K562 (cell line): Measurements from ENCODE around the gene MAP3K20. TPM values are rescaled to one million over a fixed set of nuclear protein-coding genes. Genes with fewer than 3 reads are reported as not detected.

Experiments
- BACH1 ChIP-seq: fragments of 200-800 bp; sonication (Bioruptor generic); IDR thresholded peaks from 2 replicates; pipeline ENCODE4 v1.6.1; 2016; ENCODE audit warnings: missing genetic modification characterization, missing compliant biosample characterization
- CTCF ChIP-seq, 3 experiments: IDR thresholded peaks in 2 of 3; conservative IDR thresholded peaks in 1 of 3; 2 replicates each; pipeline ENCODE4 v1.5.1; 2011 to 2012; ENCODE audit warnings: low read length in 3 of 3, mild to moderate bottlenecking in 3 of 3, control low read depth in 2 of 3, improper control_type of control experiment in 1 of 3, inconsistent platforms in 1 of 3, low read depth in 1 of 3, mixed read lengths in 1 of 3, moderate library complexity in 1 of 3; ENCODE audit not compliant: insufficient read depth in 2 of 3
- FUS ChIP-seq: fragments of 200-400 bp; formaldehyde crosslinking; optimal IDR thresholded peaks from 2 replicates; pipeline ENCODE3; 2017; ENCODE audit warnings: low read depth, low read length
- HIVEP1 ChIP-seq: fragments of 250-450 bp; sonication (Bioruptor Pico); IDR thresholded peaks from 2 replicates; pipeline ENCODE4 v1.4.0; 2020; ENCODE audit warnings: mild to moderate bottlenecking
- IFI16 ChIP-seq: fragments of 250-450 bp; sonication (Bioruptor Pico); IDR thresholded peaks from 2 replicates; pipeline ENCODE4 v2.1.2; 2022; ENCODE audit warnings: mild to moderate bottlenecking, inconsistent platforms
- JUND ChIP-seq, 2 experiments: IDR thresholded peaks; 2 replicates in 1 of 2; 3 replicates in 1 of 2; pipeline ENCODE4 v1.6.1; 2011; ENCODE audit warnings: borderline replicate concordance in 2 of 2, low read depth in 2 of 2, low read length in 2 of 2, improper control_type of control experiment in 1 of 2, missing biosample characterization in 1 of 2, missing genetic modification characterization in 1 of 2, missing genetic modification reagents in 1 of 2
- MYC ChIP-seq, 2 experiments: fragments of 250-450 bp in 1 of 2; sonication (Bioruptor Pico) in 1 of 2; IDR thresholded peaks; 2 replicates each; pipeline versions ENCODE4 v1.5.1 to v1.6.1; 2012 to 2021; ENCODE audit warnings: low read depth in 2 of 2, borderline replicate concordance in 1 of 2, improper control_type of control experiment in 1 of 2, low read length in 1 of 2, mild to moderate bottlenecking in 1 of 2, moderate library complexity in 1 of 2
- NFE2L1 ChIP-seq: fragments of 450-650 bp; IDR thresholded peaks from 2 replicates; pipeline ENCODE4 v1.6.1; 2016; ENCODE audit warnings: missing genetic modification characterization, low read depth, mild to moderate bottlenecking, missing compliant biosample characterization, moderate library complexity, borderline replicate concordance
- PKNOX1 ChIP-seq: fragments of 450-650 bp; IDR thresholded peaks from 2 replicates; pipeline ENCODE4 v1.6.1; 2016
- PRPF4 ChIP-seq: fragments of 200-400 bp; formaldehyde crosslinking; IDR thresholded peaks from one replicate; pipeline ENCODE4 v1.6.1; 2017; ENCODE audit warnings: low read length, low read depth, mild to moderate bottlenecking; ENCODE audit not compliant: insufficient read depth, poor library complexity, severe bottlenecking
- RB1 ChIP-seq: fragments of 450-650 bp; IDR thresholded peaks from 2 replicates; pipeline ENCODE4 v1.6.1; 2017; ENCODE audit warnings: low read depth, mild to moderate bottlenecking
- RBBP5 ChIP-seq: fragments of 200-600 bp; sonication (generic); IDR thresholded peaks from 2 replicates; pipeline ENCODE4 v1.6.1; 2012; ENCODE audit warnings: borderline replicate concordance, mild to moderate bottlenecking, low read length, control low read depth, inconsistent platforms; ENCODE audit not compliant: insufficient read depth, poor library complexity, severe bottlenecking
- STAT5A ChIP-seq: IDR thresholded peaks from 2 replicates; pipeline ENCODE4 v1.6.1; 2012; ENCODE audit warnings: low read length, inconsistent platforms, borderline replicate concordance
- STAT6 ChIP-seq: sonication (generic); formaldehyde crosslinking; IDR thresholded peaks from 2 replicates; pipeline ENCODE4 v1.8.1; 2023; ENCODE audit warnings: mild to moderate bottlenecking, missing genetic modification reagents
- ZBTB8A ChIP-seq: fragments of 450-650 bp; IDR thresholded peaks from 2 replicates; pipeline ENCODE4 v1.6.1; 2018; ENCODE audit warnings: mild to moderate bottlenecking, moderate library complexity; ENCODE audit not compliant: partially characterized antibody
- ZNF639 ChIP-seq, 2 experiments: fragments of 200-800 bp in 1 of 2; sonication (Bioruptor generic) in 1 of 2; sonication (generic) in 1 of 2; formaldehyde crosslinking in 1 of 2; IDR thresholded peaks in 1 of 2; conservative IDR thresholded peaks in 1 of 2; 2 replicates each; pipeline versions ENCODE4 v1.5.0 to v1.6.1; 2016 to 2020; ENCODE audit warnings: missing compliant biosample characterization in 1 of 2, missing genetic modification characterization in 1 of 2, missing genetic modification reagents in 1 of 2
- polyA plus RNA-seq, 8 experiments: library from polyadenylated mRNA; depleted of rRNA in 4 of 8; stranded (reverse) in 5 of 8; unstranded in 3 of 8; fragments of >200 nt; fragmentation: Nextera tagmentation in 2 of 8; fragmentation: Illumina TruSeq in 1 of 8; extraction: Ambion mirVana in 2 of 8; extraction: Trizol in 1 of 8; gene quantifications; 2 replicates each; pipeline versions ENCODE4 v1.2.1 to v1.2.3, GENCODE V29; 2011 to 2014; ENCODE audit warnings: inconsistent platforms in 1 of 8, missing spikeins in 1 of 8
- total RNA-seq, 7 experiments: library from RNA; depleted of rRNA in 6 of 7; stranded (reverse); fragments of >200 nt in 6 of 7; fragmentation: Illumina TruSeq in 2 of 7; extraction: Trizol in 2 of 7; gene quantifications; 2 replicates each; pipeline versions ENCODE4 v1.2.1 to v1.2.3, GENCODE V29; 2011 to 2021; ENCODE audit warnings: low replicate concordance in 1 of 7

MAP3K20 gene
- total and polyA plus RNA-seq, 9 of the 15 experiments (the other 6 are each of a cell fraction or from before 2014, with no cell fraction given), result 9.8 to 34.2 (median 27.3) TPM

GRCh38 chr2:173291412-173291811, 215.8 kb downstream of the MAP3K20 start (continued):
- no peak for TF ChIP-seq CTCF (IDR thresholded peaks at IDR 0.05 in 2 of 3, conservative IDR thresholded peaks at IDR 0.05 in 1 of 3; ENCODE audit: insufficient read depth in 2 of 3, low read depth in 1 of 3, low read length in 3 of 3)
- no peak for TF ChIP-seq BACH1
- TF ChIP-seq IFI16 (CRISPR knock-in tag), result peak; percentile 90
- TF ChIP-seq PRPF4, result no peak
- TF ChIP-seq MYC (IDR thresholded peaks at IDR 0.05; ENCODE audit: low read depth, low read length), result no peak
- no peak for TF ChIP-seq MYC (CRISPR knock-in tag; IDR thresholded peaks at IDR 0.05; ENCODE audit: borderline replicate concordance, low read depth)
- TF ChIP-seq NFE2L1 (tag), result no peak
- TF ChIP-seq ZBTB8A, result no peak
- TF ChIP-seq PKNOX1, result no peak
- no peak for TF ChIP-seq FUS
- 0 out of 2 replicates have a peak, but pooled peaks have one; percentile 38 for TF ChIP-seq STAT5A
- no peak; the same call in 1 of the 2 replicates for TF ChIP-seq RB1
- no peak for TF ChIP-seq HIVEP1 (CRISPR knock-in tag)
- TF ChIP-seq JUND (IDR thresholded peaks at IDR 0.05; ENCODE audit: borderline replicate concordance, low read depth, low read length), result no peak
- TF ChIP-seq JUND (tag; IDR thresholded peaks at IDR 0.05; ENCODE audit: borderline replicate concordance, low read depth, low read length), result peak; percentile 72; the same call in 2 of the 3 replicates
- no peak for TF ChIP-seq RBBP5
- TF ChIP-seq STAT6 (CRISPR knock-in tag), result no peak
- no peak for TF ChIP-seq ZNF639 (CRISPR knock-in tag; conservative IDR thresholded peaks at IDR 0.05 in 1 of 2, IDR thresholded peaks at IDR 0.05 in 1 of 2)
